ENCODE results near the gene CLEC4A.

Gene CLEC4A

DNA sequence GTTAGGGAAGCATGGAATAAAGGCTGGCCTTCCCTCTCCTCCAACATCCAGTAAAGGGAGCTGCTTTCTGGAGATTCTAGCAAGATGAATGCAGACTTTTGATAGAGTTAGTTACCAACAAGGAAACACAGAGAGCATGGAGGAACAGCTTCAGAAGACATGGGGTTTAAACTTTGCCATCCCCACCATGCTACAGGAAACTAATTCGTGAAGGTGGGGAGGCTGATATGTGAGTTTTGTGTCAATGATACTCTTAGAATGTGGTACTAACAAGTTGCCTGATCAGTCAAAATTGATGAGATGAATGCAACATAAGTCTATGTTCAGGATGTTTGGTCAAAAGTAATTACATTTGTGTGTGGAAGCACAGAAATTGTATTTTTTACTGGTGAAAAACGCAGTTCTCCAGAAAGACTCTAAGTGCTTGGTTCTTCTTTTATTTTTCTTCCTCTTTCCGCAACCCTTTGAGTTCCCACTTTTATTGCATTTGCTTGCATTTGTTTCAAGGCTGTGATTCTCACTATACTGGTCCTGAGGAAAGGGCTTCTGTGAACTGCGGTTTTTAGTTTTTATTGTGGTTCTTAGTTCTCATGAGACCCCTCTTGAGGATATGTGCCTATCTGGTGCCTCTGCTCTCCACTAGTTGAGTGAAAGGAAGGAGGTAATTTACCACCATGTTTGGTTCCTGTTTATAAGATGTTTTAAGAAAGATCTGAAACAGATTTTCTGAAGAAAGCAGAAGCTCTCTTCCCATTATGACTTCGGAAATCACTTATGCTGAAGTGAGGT, at the start of gene CLEC4A:
TSS of gene CLEC4A (plus strand) at position 494 of the 789 bp plus-strand sequence. CDS start at position 756, 262 bp downstream.
- TF ChIP-seq CTCF (IDR thresholded peaks at IDR 0.05; ENCODE audit: control insufficient read depth, insufficient read depth, low read depth, low read length, missing control alignments) = no peak

GRCh38 chr12:8075935-8076334, 47.5 kb upstream of the CLEC4A start:
- H3K4me3 ChIP-seq (ENCODE audit: control insufficient read depth, low read depth, low read length) = no peak overlapping the region
- TF ChIP-seq CTCF (IDR thresholded peaks at IDR 0.05; ENCODE audit: control insufficient read depth, insufficient read depth, low read depth, low read length, missing control alignments) = no peak
- no peak for DNase-seq (ENCODE audit: low read depth)

More for the DNA sequence above, at the start of gene CLEC4A:
- DNase-seq (ENCODE audit: low read depth) = no peak
- H3K4me3 ChIP-seq (ENCODE audit: control insufficient read depth, low read depth, low read length) = no peak within 1 kb of the TSS

GRCh38 chr12:8076366-8076765, 47.1 kb upstream of the CLEC4A start:
- no peak for DNase-seq (ENCODE audit: low read depth)
- H3K4me3 ChIP-seq (ENCODE audit: control insufficient read depth, low read depth, low read length) = no peak overlapping the region
- no peak for TF ChIP-seq CTCF (IDR thresholded peaks at IDR 0.05; ENCODE audit: control insufficient read depth, insufficient read depth, low read depth, low read length, missing control alignments)

- H3K4me3 ChIP-seq (ENCODE audit: control insufficient read depth, low read depth, low read length) = no peak overlapping the region
- DNase-seq (ENCODE audit: low read depth) = peak; percentile 24
- TF ChIP-seq CTCF (IDR thresholded peaks at IDR 0.05; ENCODE audit: control insufficient read depth, insufficient read depth, low read depth, low read length, missing control alignments) = no peak
Observed at GRCh38 chr12:8077207-8077606, 46.2 kb upstream of the CLEC4A start.

- TF ChIP-seq CTCF (IDR thresholded peaks at IDR 0.05; ENCODE audit: control insufficient read depth, insufficient read depth, low read depth, low read length, missing control alignments) = peak; percentile 63
- H3K4me3 ChIP-seq (ENCODE audit: control insufficient read depth, low read depth, low read length) = no peak overlapping the region
- DNase-seq (ENCODE audit: low read depth) = peak; percentile 49
Observed at GRCh38 chr12:8078398-8078797, 45.0 kb upstream of the CLEC4A start.

GRCh38 chr12:8078916-8079315, 44.5 kb upstream of the CLEC4A start:
- no peak for DNase-seq (ENCODE audit: low read depth)
- H3K4me3 ChIP-seq (ENCODE audit: control insufficient read depth, low read depth, low read length) = no peak overlapping the region
- TF ChIP-seq CTCF (IDR thresholded peaks at IDR 0.05; ENCODE audit: control insufficient read depth, insufficient read depth, low read depth, low read length, missing control alignments) = no peak

All from AG09309 (cell line).